Activated naive CD8-positive, alpha-beta T cell treated with anti-CD3 and anti-CD28 coated beads, Interleukin-2, amount 10 ng/mL, durations not matched to agents 7 days and 5 days (primary cell): Measurements from ENCODE around the gene LRIG1. TPM values are rescaled to one million over a fixed set of nuclear protein-coding genes. Genes with fewer than 3 reads are reported as not detected.

Source experiments
- ATAC-seq: fragments of 150-1000 bp; cut with Tn5 transposase; one replicate; pipeline ENCODE4 v1.10.0; 2021; ENCODE audit warnings: low read depth, moderate library complexity
- POLR2A ChIA-PET: fragments of 350-600 bp; sonication (Branson Sonifier 250); formaldehyde crosslinking; loops from one replicate; lab custom pipeline; 2021; ENCODE audit warnings: antibody characterized with exemption; lab: Charles Lee
- DNase-seq: peaks from one replicate; pipeline ENCODE4 v3.0.0; 2021
- H3K27ac Mint-ChIP-seq: one replicate; pipeline ENCODE4 v1.8.0; 2022; ENCODE audit warnings: mild to moderate bottlenecking, mixed read lengths
- H3K27me3 Mint-ChIP-seq: one replicate; pipeline ENCODE4 v1.8.0; 2022; ENCODE audit warnings: mild to moderate bottlenecking, moderate library complexity, mixed read lengths
- H3K36me3 Mint-ChIP-seq: one replicate; pipeline ENCODE4 v1.8.0; 2021; ENCODE audit warnings: mild to moderate bottlenecking, mixed read lengths
- H3K4me1 Mint-ChIP-seq: one replicate; pipeline ENCODE4 v1.8.0; 2021; ENCODE audit warnings: mixed read lengths
- H3K4me3 Mint-ChIP-seq: one replicate; pipeline ENCODE4 v1.8.0; 2022; ENCODE audit warnings: mild to moderate bottlenecking, moderate library complexity, mixed read lengths
- H3K9me3 Mint-ChIP-seq: one replicate; pipeline ENCODE4 v1.8.0; 2021; ENCODE audit warnings: mixed read lengths
- total RNA-seq, 2 experiments: library from RNA; stranded (reverse); gene quantifications; one replicate each; pipeline ENCODE4 v1.2.3, GENCODE V29; 2021

The LRIG1 gene
- total RNA-seq, 2 experiments from 2014 or later = 17.9 to 27.0 TPM

- Mint-ChIP-seq H3K9me3 (no peaks in the 10 kb centered on the region), H3K4me3 (no peak overlapping the region), H3K36me3 (peaks cover 4% of the 10 kb centered on the region), H3K27ac (no peak overlapping the region), H3K27me3 (no peaks in the 10 kb centered on the region), H3K4me1 (no peaks in the 10 kb centered on the region)
- DNase-seq = no peak
- ATAC-seq = no peak
- POLR2A ChIA-PET = interaction anchor here (0.5 kb wide), 1 partner anchor 106 kb away, joined by 6 read pairs; no protein-coding TSS in a partner anchor
These were observed 93.8 kb downstream of the LRIG1 start for GRCh38 chr3:66406831-66407610.

GRCh38 chr3:66406163-66406562 is 94.7 kb downstream of the LRIG1 start:
- DNase-seq = no peak
- Mint-ChIP-seq H3K4me3 (no peak overlapping the region), H3K36me3 (no peaks in the 10 kb centered on the region), H3K9me3 (no peaks in the 10 kb centered on the region), H3K27ac (no peak overlapping the region), H3K4me1 (no peaks in the 10 kb centered on the region), H3K27me3 (no peaks in the 10 kb centered on the region)
- ATAC-seq = no peak
- POLR2A ChIA-PET = interaction anchor here (0.5 kb wide), 1 partner anchor 107 kb away, joined by 6 read pairs; no protein-coding TSS in a partner anchor

- H3K4me1 Mint-ChIP-seq = no peaks in the 10 kb centered on the region
- no peak for ATAC-seq
- no peak overlapping the region for H3K4me3 Mint-ChIP-seq
- H3K27me3 Mint-ChIP-seq = no peaks in the 10 kb centered on the region
- no peaks in the 10 kb centered on the region for H3K9me3 Mint-ChIP-seq
- no peak for DNase-seq
- POLR2A ChIA-PET = no interaction called here
- no peaks in the 10 kb centered on the region for H3K36me3 Mint-ChIP-seq
- no peak overlapping the region for H3K27ac Mint-ChIP-seq
These were observed 95.1 kb downstream of the LRIG1 start for GRCh38 chr3:66405701-66406091.

- no peaks in the 10 kb centered on the region for H3K27me3 Mint-ChIP-seq
- no peak overlapping the region for H3K27ac Mint-ChIP-seq
- no peak overlapping the region for H3K4me3 Mint-ChIP-seq
- H3K9me3 Mint-ChIP-seq = no peaks in the 10 kb centered on the region
- no peaks in the 10 kb centered on the region for H3K4me1 Mint-ChIP-seq
- H3K36me3 Mint-ChIP-seq = no peaks in the 10 kb centered on the region
- DNase-seq (no peak), ATAC-seq (no peak)
- POLR2A ChIA-PET = no interaction called here
These were observed 95.7 kb downstream of the LRIG1 start for GRCh38 chr3:66404903-66405700.

GRCh38 chr3:66404197-66404596 is 96.6 kb downstream of the LRIG1 start:
- no peak for DNase-seq
- H3K4me1 Mint-ChIP-seq = no peaks in the 10 kb centered on the region
- POLR2A ChIA-PET = no interaction called here
- no peak overlapping the region for H3K4me3 Mint-ChIP-seq
- no peak for ATAC-seq
- no peaks in the 10 kb centered on the region for H3K9me3 Mint-ChIP-seq
- H3K27ac Mint-ChIP-seq = no peak overlapping the region
- no peaks in the 10 kb centered on the region for H3K36me3 Mint-ChIP-seq
- no peaks in the 10 kb centered on the region for H3K27me3 Mint-ChIP-seq

GRCh38 chr3:66403323-66403990 is 97.4 kb downstream of the LRIG1 start:
- no peak for DNase-seq
- POLR2A ChIA-PET = no interaction called here
- Mint-ChIP-seq H3K4me1 (no peaks in the 10 kb centered on the region), H3K36me3 (no peaks in the 10 kb centered on the region), H3K4me3 (no peak overlapping the region), H3K27ac (no peak overlapping the region), H3K9me3 (no peaks in the 10 kb centered on the region), H3K27me3 (no peaks in the 10 kb centered on the region)
- ATAC-seq = no peak

GRCh38 chr3:66402596-66403290 is 98.1 kb downstream of the LRIG1 start:
- Mint-ChIP-seq H3K9me3 (no peaks in the 10 kb centered on the region), H3K27ac (no peak overlapping the region), H3K36me3 (no peaks in the 10 kb centered on the region), H3K4me3 (no peak overlapping the region), H3K27me3 (no peaks in the 10 kb centered on the region), H3K4me1 (no peaks in the 10 kb centered on the region)
- no peak for DNase-seq
- POLR2A ChIA-PET = no interaction called here
- no peak for ATAC-seq

GRCh38 chr3:66401675-66402491 is 98.9 kb downstream of the LRIG1 start:
- no peak overlapping the region for H3K27ac Mint-ChIP-seq
- DNase-seq (no peak), ATAC-seq (no peak)
- H3K36me3 Mint-ChIP-seq = no peaks in the 10 kb centered on the region
- no peaks in the 10 kb centered on the region for H3K27me3 Mint-ChIP-seq
- no peak overlapping the region for H3K4me3 Mint-ChIP-seq
- H3K9me3 Mint-ChIP-seq = no peaks in the 10 kb centered on the region
- H3K4me1 Mint-ChIP-seq = no peaks in the 10 kb centered on the region
- POLR2A ChIA-PET = no interaction called here

- no peaks in the 10 kb centered on the region for H3K4me1 Mint-ChIP-seq
- POLR2A ChIA-PET = no interaction called here
- no peak for DNase-seq
- no peak for ATAC-seq
- no peaks in the 10 kb centered on the region for H3K27me3 Mint-ChIP-seq
- H3K4me3 Mint-ChIP-seq = no peak overlapping the region
- H3K9me3 Mint-ChIP-seq = no peaks in the 10 kb centered on the region
- no peaks in the 10 kb centered on the region for H3K36me3 Mint-ChIP-seq
- H3K27ac Mint-ChIP-seq = no peak overlapping the region
These were observed 99.7 kb downstream of the LRIG1 start for GRCh38 chr3:66401157-66401550.

- no peaks in the 10 kb centered on the region for H3K9me3 Mint-ChIP-seq
- no peak overlapping the region for H3K4me3 Mint-ChIP-seq
- no peaks in the 10 kb centered on the region for H3K36me3 Mint-ChIP-seq
- H3K4me1 Mint-ChIP-seq = no peaks in the 10 kb centered on the region
- DNase-seq (no peak), ATAC-seq (no peak)
- H3K27me3 Mint-ChIP-seq = no peaks in the 10 kb centered on the region
- H3K27ac Mint-ChIP-seq = no peak overlapping the region
- POLR2A ChIA-PET = no interaction called here
These were observed 100.2 kb downstream of the LRIG1 start for GRCh38 chr3:66400411-66401156.

GRCh38 chr3:66399529-66400232 is 101.1 kb downstream of the LRIG1 start:
- POLR2A ChIA-PET = no interaction called here
- DNase-seq = no peak
- no peak overlapping the region for H3K27ac Mint-ChIP-seq
- H3K27me3 Mint-ChIP-seq = no peaks in the 10 kb centered on the region
- H3K4me3 Mint-ChIP-seq = no peak overlapping the region
- no peaks in the 10 kb centered on the region for H3K4me1 Mint-ChIP-seq
- ATAC-seq = no peak
- no peaks in the 10 kb centered on the region for H3K36me3 Mint-ChIP-seq
- no peaks in the 10 kb centered on the region for H3K9me3 Mint-ChIP-seq
